ENCODE measurements around the gene AKR7A2. TPM values are rescaled to one million over a fixed set of nuclear protein-coding genes. Genes with fewer than 3 reads are reported as not detected.
"Not testable (repeated sequence)": the region's sequence is repeated elsewhere in the genome, so short reads cannot be mapped to it uniquely, and the experiment has no call there.

Gene AKR7A2
- total RNA-seq, 1 donor from 2014 or later: 56.3 TPM

DNA sequence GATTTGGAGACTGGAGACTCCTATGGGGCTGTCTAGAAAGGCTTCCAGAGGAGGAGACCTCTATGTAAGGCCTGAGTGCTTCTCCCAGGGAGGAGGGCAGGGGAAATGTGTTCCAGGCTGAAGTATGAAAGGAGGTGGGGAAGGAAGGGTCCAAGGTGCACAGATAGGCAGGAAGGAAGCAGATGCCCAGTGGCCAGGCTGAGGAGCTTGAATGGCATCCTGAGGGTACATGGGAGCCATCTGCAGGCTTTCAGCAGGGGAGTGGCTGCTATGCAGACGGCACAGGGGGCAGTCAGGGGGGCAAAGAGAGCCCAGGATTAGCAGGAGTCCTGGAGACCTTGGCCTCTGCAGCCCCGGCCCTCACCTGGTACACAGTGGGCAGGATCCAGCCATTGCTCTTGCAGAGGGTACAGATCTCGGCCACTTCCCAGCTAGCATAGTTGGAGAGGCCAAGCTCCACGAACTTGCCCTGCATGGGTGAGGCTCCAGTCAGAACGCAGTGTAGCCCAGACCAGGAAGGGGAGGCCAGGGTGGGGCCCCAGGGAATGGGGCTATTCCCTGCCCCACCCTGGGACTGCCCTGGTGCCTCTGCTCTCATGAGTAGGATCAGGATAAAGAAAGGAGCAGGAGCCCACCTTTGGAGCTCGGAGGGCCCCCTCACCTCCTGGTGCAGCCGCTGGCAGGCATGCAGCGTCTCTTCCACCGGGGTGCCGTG lies 4.0 kb downstream of the AKR7A2 start:
- DNase-seq (ENCODE audit: low read depth, low spot score): no peak

DNA sequence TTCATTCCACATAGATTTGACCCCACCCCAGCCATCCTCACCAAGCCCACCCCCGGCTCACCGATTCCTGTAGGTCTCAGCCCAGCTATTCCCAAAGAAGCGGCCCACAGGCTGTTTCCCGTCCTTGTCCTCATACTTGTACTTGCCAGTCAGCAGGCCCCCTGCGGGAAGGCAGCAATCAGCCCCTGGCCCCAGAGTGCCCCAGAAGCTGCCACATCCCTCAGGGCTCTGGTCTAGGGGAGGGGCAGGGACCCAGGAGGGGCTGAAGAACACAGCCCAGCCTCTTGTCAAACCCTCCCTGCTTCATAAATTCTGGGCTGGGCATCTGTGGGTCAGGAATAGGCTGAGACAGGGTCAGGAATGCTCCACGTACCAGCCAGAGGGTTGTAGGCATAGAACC lies 5.0 kb downstream of the AKR7A2 start:
- DNase-seq (ENCODE audit: low read depth, low spot score): no peak

DNA sequence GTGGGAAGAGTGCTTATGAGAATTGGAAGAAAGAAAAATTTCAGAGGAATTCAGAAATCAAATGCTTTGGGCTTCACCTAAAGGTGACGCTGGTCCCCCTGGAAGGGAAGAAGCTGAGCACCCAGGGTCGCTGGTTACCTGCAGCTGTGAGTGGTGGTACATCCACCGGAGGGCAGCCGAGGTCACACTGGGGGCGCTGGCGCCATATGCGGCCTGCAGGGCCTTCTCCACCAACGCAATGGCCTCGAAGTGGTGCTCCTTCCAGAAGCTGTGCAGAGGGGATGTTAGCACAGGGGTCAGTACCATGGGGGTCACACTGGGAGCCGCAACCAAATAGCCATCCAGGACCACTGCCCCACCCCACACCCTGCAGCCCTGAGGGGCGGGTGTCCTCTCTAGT lies 6.1 kb downstream of the AKR7A2 start:
- DNase-seq (ENCODE audit: low read depth, low spot score): no peak

DNA sequence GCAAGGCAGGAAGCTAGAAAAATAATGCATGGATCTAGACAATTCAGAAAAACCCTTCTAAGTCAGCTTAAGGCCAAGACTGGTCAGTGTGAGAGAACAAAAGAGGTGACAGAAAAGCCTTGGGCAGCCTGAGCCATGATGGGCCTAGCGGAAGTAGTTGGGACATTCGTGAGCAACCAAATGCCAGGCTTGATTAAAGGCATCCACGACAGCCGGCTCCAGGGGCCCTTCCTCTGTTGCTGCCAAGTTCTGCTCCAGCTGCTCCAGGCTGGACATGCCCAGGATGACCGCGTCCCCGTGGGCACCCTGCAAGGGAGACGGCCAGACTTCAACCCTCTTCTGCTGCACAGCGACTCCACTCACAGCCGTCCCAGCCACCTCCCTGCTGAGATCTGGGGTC lies 7.9 kb downstream of the AKR7A2 start:
- DNase-seq (ENCODE audit: low read depth, low spot score): not testable (repeated sequence)

DNA sequence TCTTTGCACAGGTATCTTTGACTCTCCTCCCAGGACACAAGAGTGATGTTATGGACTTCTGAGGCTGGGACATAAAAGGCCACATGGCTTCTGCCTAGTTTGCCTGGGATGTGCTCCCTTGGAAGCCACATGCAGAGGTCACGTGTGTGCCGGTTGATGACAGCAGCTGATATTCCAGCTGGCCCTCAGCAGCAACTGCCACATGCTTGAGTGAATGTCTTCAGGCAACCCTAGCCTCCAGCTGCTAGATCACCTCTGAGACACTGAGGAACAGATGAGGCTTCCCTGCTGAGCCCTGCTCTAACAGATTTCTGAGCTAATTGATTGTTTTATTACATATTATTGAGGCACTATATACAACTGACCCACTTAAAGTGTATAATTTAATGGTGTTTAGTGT lies 11.7 kb downstream of the AKR7A2 start:
- no peak for DNase-seq (ENCODE audit: low read depth, low spot score)

DNA sequence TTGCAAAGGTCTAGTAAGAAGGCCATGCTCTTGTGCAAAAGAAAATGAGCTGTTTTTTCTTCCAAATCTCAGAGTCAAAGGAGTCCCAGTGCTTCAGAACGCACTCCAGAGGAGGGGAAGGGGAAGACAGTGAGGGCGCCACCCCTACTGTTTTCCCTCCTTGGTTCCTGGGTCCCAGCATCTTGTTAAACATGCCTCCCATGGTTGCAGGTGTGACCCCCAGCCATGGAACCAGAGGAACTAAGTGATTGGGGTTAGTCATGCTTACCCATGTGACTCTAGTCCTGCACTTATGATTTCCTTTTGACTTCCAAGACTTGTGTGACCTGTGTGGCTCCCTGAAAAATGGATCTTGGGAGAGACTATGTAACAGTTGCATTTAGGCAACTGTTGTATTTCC lies 17.3 kb downstream of the AKR7A2 start:
- DNase-seq (ENCODE audit: low read depth, low spot score): no peak

DNA sequence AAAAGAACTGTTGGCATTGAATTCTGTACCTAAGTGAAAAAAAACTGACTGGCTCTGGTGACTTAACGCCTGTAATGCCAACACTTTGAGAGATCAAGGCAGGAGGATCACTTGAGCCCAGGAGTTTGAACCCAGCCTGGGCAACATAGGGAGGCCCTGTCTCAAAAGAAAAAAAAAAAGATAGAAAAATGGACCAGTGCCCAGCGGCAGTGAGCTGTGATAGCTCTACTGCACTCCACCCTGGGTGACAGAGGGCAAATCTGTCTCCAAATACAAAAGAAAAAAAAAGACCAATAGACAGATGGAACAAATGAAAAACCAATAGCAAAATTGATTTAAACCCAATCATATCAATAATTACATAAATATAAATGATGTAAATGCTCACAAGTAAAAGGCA lies 22.7 kb downstream of the AKR7A2 start:
- no peak for DNase-seq (ENCODE audit: low read depth, low spot score)

DNA sequence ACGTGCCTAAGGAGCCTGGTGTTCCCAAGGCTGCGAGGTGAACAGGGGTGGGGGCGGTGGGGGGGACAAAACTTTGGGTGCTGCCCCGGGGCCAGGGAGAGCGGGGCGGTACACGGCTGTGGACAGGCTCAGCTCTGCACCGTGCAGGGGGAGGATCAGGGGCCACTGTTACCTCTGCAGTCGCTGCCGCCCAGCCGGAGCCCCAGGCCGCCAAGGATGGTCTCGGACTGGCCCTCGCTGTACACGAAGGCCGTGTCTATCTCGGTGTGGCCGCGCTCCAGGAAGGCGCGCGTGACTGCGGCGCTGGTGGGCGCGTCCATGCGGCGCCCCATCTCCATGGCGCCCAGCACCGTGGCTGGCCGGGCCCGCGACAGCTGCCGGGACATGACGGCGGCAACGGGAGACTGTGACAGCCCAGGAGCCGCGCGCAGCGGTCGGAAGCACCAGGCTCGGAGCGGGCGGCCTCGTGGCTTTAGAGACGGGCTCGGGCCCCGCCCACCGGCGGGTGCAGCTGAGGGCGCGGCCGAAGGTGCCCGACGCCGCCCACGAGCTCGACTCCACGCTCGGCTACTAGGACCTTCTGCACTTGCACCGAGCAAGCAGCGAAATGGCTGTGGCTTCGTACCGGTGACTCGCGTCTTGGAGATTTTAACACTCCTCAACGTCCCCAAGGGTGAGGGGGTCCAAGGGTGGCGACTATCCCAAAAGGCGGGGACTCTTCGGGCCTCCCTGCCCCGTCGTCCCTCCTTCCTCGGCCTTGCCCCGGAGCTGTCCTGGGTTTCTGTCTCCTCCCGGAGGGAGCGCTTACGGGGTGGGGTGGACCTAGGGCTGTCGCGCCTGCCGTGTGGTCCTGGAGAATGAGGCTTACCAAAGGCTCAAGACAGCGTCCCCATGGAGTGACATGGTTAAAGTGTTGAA lies 23.4 kb downstream of the AKR7A2 start, which contains the start of gene AKR7A3:
Gene AKR7A3, minus strand, starts transcription at position 447 of the 918 bp plus-strand sequence. Its CDS starts 61 bp downstream, at position 386.
- DNase-seq (ENCODE audit: low read depth, low spot score): not testable (repeated sequence)

DNA sequence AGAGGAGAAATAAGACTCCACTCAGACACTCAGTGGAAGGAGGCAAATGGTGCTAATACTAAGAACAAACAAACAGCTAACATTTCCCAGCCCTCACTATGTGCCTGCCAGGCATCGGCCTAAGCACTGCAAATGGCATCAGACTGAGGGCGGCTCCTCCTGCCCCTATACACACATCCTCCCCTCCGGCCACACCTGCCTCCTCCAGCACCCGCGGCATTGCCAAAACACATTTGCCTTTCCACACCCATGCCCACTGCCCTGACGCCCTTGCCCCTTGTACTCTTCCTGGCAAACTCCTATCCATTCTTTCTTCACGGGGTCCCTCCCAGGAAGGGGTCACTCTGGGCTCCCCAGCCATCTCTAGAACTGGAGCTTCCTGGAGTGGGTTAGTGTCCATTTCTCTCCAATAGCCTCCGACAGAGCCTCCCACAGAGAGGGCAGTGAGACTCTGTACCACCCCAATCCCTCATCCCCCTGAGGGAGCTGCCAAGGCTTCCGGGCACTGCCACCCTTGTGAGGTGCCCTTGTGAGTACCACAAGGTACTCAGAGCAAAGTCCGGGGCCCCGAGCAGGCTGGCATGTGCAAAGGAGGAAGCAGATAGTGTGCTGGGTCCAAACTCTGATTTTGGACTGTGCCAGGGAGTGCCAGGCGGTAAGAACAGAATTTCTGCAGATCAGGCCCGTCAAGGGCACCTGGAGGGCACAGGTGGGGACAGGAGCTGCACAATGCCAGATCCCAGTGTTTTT lies 24.3 kb downstream of the AKR7A2 start:
- no peak for DNase-seq (ENCODE audit: low read depth, low spot score)

DNA sequence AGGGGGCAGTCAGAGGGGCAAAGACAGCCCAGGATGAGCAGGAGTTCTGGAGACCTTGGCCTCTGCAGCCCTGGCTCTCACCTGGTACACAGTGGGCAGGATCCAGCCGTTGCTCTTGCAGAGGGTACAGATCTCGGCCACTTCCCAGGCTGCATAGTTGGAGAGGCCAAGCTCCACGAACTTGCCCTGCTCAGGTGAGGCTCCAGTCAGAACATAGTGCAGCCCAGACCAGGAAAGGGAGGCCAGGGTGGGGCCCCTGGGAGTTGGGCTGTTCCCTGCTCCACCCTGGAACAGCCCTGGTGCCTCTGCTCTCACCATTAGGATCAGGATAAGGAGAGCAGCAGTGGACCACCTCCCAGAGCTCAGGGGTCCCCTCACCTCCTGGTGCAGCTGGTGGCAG lies 26.1 kb downstream of the AKR7A2 start:
- not testable (repeated sequence) for DNase-seq (ENCODE audit: low read depth, low spot score)

DNA sequence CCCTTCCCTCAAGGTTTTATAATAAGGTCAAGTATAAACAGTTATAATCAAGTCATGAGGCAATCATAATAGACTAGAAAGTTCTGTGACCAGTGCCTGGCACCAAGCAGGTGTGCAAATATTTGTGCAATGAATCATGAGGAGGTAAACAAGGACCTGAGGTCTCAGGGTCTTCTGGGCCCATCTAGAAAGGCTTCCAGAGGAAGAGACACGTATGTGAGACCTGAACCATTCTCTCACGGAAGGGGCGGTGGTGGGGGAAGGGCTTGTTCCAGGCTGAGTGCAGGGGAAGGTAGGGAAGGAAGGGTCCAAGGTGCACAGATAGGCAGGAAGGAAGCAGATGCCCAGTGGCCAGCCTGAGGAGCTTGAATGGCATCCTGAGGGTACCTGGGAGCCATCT lies 26.6 kb downstream of the AKR7A2 start:
- DNase-seq (ENCODE audit: low read depth, low spot score): not testable (repeated sequence)

DNA sequence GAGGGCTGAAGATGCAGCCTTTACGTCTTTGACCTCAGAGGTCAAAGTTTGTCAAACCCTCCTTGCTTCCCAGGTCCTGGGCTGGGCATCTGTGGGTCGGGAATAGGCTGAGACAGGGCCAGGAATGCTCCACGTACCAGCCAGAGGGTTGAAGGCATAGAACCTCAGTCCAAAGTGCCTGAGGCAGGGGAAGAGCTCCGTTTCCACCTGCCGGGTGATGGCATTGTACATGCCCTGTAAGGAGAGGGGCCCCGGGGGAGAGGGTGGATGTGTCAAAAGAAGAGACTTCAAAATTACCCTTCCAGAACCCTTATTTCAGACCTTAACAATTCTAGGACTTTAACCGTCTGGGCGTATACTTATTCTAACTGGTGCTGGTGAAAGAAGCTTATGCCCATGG lies 27.1 kb downstream of the AKR7A2 start:
- no peak for DNase-seq (ENCODE audit: low read depth, low spot score)

DNA sequence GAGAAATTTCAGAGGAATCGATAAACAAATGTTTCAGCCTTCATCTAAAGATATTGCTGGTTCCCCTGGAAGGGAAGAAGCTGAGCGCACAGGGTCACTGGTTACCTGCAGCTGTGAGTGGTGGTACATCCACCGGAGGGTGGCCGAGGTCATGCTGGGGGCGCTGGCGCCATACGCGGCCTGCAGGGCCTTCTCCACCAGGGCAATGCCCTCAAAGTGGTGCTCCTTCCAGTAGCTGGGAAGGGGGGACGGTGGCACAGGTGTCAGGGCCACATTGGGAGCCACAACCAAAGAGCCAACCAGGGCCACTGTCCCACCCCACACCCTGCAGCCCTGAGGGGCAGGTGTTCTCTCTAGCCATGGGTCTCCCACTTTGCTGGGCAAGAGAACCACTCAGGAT lies 28.1 kb downstream of the AKR7A2 start:
- DNase-seq (ENCODE audit: low read depth, low spot score): no peak

DNA sequence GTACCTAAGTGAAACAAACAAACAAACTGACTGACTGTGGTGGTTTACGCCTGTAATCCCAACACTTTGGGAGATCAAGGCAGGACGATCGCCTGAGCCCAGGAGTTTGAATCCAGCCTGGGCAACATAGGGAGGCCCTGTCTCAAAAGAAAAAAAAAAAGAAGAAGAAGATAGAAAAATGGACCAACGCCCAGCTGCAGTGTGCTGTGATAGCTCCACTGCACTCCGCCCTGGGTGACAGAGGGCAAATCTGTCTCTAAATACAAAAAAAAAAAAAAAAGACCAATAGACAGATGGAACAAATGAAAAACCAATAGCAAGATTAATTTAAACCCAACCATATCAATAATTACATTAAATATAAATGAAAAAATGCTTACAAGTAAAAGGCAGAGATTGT lies 37.3 kb downstream of the AKR7A2 start:
- DNase-seq (ENCODE audit: low read depth, low spot score): no peak

DNA sequence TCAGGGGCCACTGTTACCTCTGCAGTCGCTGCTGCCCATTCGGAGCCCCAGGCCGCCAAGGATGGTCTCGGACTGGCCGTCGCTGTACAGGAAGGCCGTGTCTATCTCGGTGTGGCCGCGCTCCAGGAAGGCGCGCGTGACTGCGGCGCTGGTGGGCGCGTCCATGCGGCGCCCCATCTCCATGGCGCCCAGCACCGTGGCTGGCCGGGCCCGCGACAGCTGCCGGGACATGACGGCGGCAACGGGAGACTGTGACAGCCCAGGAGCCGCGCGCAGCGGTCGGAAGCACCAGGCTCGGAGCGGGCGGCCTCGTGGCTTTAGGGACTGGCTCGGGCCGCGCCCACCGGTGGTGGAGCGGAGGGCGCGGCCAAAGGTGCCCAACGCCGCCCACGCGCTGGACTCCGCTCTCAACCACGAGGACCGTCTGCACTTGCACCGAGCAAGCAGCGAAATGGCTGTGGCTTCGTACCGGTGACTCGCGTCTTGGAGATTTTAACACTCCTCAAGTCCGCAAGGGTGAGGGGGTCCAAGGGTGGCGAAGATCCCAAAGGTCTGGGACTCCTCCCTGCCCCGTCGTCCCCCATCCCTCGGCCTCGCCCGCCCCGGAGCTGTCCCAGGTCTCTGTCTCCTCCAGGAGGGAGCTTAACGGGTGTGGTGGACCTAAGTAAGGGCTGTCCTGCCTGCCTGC lies 38.0 kb downstream of the AKR7A2 start:
- not testable (repeated sequence) for DNase-seq (ENCODE audit: low read depth, low spot score)

DNA sequence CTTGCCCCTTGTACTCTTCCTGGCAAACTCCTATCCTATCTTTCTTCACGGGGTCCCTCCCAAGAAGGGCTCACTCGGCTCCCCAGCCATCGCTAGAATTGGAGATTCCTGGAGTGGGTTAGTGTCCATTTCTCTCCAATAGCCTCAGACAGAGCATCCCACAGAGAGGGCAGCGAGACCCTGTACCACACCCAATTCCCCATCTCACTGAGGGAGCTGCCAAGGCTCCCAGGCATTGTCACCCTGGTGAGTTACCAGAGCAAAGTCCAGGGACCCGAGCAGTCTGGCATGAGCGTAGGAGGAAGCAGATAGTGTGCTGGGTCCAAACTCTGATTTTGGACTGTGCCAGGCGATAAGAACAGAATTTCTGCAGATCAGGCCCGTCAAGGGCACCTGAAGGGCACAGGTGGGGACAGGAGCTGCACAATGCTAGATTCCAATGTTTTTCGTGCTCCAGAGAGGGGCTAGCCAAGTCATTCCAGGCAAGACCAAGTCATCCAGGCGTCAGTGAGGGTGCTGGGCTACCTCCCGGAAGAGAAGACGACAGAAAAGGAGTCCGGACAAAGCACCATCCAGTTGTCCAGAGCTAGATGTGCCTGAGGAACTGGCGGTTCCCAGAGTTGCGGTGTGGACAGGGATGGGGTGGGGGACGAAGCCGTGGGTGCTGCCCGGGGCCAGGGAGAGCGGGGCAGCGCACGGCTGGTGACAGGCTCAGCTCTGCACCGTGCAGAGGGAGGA lies 38.7 kb downstream of the AKR7A2 start:
- DNase-seq (ENCODE audit: low read depth, low spot score): no peak

DNA sequence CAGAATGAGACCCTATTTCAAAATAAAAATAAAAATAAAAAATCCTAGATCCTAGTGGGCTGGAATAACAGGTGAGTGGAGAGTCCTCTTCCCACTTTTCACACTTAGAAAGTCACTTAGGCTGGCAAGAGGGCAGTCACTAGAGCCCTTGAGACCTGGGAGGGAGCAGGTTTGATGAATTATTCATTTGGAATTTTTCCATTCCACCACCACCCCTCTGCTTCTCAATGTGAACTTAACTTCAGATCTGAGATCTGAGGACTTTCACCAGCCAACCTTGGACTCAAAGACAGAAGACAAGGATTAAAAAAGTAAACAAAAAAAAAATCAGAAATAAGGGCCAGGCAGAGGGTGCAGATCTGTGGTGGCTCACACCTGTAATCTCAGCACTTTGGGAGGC lies 39.9 kb downstream of the AKR7A2 start:
- DNase-seq (ENCODE audit: low read depth, low spot score): no peak

DNA sequence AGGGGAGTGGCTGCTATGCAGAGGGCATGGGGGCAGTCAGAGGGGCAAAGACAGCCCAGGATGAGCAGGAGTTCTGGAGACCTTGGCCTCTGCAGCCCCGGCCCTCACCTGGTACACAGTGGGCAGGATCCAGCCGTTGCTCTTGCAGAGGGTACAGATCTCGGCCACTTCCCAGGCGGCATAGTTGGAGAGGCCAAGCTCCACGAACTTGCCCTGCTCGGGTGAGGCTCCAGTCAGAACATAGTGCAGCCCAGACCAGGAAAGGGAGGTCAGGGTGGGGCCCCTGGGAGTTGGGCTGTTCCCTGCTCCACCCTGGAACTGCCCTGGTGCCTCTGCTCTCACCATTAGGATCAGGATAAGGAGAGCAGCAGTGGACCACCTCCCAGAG lies 41.6 kb downstream of the AKR7A2 start:
- DNase-seq (ENCODE audit: low read depth, low spot score): not testable (repeated sequence)

DNA sequence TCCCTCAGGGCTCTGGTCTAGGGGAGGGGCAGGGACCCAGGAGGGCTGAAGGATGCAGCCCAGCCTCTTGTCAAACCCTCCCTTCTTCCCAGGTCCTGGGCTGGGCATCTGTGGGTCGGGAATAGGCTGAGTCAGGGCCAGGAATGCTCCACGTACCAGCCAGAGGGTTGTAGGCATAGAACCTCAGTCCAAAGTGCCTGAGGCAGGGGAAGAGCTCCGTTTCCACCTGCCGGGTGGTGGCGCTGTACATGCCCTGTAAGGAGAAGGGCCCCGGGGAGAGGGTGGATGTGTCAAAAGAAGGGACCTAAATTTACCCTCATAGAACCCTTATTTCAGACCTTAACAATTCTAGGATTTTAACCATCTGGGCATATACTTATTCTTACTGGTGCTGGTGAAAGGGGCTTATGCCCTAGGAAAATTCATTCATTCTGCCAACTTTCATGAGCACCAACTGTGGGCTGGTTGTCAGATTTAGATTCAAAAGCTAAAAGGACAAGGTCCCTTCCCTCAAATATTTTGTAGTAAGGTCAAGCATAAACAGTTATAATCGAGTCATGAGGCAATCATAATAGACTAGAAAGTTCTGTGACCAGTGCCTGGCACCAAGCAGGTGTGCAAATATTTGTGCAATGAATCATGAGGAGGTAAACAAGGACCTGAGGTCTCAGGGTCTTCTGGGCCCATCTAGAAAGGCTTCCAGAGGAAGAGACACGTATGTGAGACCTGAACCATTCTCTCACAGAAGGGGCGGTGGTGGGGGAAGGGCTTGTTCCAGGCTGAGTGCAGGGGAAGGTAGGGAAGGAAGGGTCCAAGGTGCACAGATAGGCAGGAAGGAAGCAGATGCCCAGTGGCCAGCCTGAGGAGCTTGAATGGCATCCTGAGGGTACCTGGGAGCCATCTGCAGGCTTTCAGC lies 42.3 kb downstream of the AKR7A2 start:
- not testable (repeated sequence) for DNase-seq (ENCODE audit: low read depth, low spot score)
